Lower leg skin (tissue), 4 donors: ENCODE measurements around the gene HAUS5. TPM values are rescaled to one million over a fixed set of nuclear protein-coding genes. Genes with fewer than 3 reads are reported as not detected.

Experiments used
- DNase-seq, 2 donors: peaks; one replicate each; pipeline ENCODE4 v3.0.0-alpha.2; 2019; ENCODE audit warnings: low spot score in 2 of 2
- H3K4me3 ChIP-seq: fragments of 200-600 bp; sonication (generic); 2 replicates; pipeline ENCODE4 v1.5.1; 2017; ENCODE audit warnings: mild to moderate bottlenecking, low read depth; ENCODE audit not compliant: poor library complexity, severe bottlenecking
- POLR2A ChIP-seq, 2 donors: fragments of 450-650 bp; IDR thresholded peaks; one replicate each; pipeline ENCODE4 v1.6.1; 2016 to 2017; ENCODE audit warnings: antibody characterized with exemption in 2 of 2, mild to moderate bottlenecking in 1 of 2, moderate library complexity in 1 of 2
- WGBS, 2 donors: methylation state at CpG; one replicate each; pipeline ENCODE4 v1.1.5; 2018; 5-methylcytosine and 5-hydroxymethylcytosine counted together
- intact Hi-C: fragments of 100-400 bp; cut with DNase I; formaldehyde crosslinking; loops from one replicate; pipeline ENCODE4 v1.15.0; 2023; ENCODE audit warnings: low total_unique reads
- total RNA-seq, 4 donors: library from RNA; depleted of rRNA; stranded (reverse); fragments of >200 nt; gene quantifications; one replicate each; pipeline ENCODE4 v1.1.0, GENCODE V29; 2016
- TF ChIP-seq, protein P1 (sequence below), 3 donors: fragments of 450-650 bp; IDR thresholded peaks; one replicate each; pipeline ENCODE4 v1.5.1; 2016; ENCODE audit warnings: antibody characterized with exemption in 3 of 3, mild to moderate bottlenecking in 3 of 3, moderate library complexity in 2 of 3

HAUS5 gene
- total RNA-seq, 4 donors from 2014 or later: 8.9 to 15.7 (median 12.2) TPM

DNA sequence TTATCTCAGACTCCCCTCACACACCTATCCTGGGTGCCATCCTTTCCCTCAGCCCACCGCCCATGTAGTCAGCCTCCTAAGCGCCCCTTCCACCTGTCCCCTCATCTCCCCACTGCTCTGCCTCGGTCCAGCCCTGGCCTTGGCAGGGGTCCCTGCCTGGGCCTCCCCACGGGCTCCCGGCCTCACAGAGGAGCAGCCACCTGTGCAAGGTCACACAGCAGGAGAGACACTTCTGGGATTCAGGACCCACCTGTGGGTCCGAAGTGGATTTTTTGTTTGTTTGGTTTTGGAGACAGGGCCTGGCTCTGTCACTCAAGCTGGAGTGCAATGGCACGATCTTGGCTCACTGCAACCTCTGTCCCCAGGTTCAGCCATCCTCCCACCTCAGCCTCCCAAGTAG lies 53.1 kb downstream of the HAUS5 start:
- TF ChIP-seq, protein P1, sequence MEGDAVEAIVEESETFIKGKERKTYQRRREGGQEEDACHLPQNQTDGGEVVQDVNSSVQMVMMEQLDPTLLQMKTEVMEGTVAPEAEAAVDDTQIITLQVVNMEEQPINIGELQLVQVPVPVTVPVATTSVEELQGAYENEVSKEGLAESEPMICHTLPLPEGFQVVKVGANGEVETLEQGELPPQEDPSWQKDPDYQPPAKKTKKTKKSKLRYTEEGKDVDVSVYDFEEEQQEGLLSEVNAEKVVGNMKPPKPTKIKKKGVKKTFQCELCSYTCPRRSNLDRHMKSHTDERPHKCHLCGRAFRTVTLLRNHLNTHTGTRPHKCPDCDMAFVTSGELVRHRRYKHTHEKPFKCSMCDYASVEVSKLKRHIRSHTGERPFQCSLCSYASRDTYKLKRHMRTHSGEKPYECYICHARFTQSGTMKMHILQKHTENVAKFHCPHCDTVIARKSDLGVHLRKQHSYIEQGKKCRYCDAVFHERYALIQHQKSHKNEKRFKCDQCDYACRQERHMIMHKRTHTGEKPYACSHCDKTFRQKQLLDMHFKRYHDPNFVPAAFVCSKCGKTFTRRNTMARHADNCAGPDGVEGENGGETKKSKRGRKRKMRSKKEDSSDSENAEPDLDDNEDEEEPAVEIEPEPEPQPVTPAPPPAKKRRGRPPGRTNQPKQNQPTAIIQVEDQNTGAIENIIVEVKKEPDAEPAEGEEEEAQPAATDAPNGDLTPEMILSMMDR (IDR thresholded peaks at IDR 0.05): no peak
- no peak for TF ChIP-seq POLR2A (IDR thresholded peaks at IDR 0.05)
- no peak for DNase-seq
- intact Hi-C loops: no loop called here
- WGBS, 2 donors: 67 to 89% methylated on average over 7 of the region's 7 CpGs
- H3K4me3 ChIP-seq: no peak overlapping the region

DNA sequence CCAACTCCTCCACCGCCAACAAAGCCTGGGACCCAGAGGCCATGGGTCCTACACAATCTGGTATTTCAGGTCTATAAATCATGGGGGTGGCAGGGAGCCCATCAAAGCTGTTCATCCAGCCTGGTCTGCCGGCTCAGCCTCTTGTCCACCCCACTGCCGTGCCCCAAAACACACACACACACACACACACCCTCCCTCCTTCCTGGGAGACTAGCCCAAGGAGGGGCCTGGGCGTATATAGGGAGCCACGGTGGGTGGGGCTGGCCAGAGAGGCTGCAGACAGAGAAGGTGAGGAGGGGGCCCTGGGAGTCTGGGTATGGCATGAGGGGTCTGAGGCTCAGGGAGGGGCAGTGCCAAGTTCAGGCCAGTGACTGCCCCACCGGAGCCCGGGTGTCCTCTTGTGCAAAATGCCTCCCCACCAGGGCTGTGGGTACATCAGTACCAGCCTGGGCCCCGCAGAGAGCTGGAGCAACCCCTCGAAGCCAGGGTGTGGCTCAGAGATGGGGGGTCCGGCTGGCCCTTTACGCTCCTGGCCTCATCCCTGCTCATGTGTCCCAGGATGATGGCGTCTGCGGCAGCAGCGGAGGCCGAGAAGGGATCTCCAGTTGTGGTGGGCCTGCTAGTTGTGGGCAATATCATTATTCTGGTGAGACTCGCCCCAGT lies 53.8 kb downstream of the HAUS5 start, which contains the start of gene UPK1A:
Gene UPK1A (plus strand): TSS at position 267 of the 663 bp plus-strand sequence. CDS start 296 bp downstream, at position 563.
- H3K4me3 ChIP-seq: no peak within 1 kb of the TSS
- 38 to 57% methylated on average over 10 to 14 of the region's 16 CpGs for WGBS, 2 donors
- intact Hi-C loops: no loop called here
- TF ChIP-seq POLR2A (IDR thresholded peaks at IDR 0.05): no peak
- TF ChIP-seq, protein P1 (IDR thresholded peaks at IDR 0.05): no peak
- DNase-seq: no peak

DNA sequence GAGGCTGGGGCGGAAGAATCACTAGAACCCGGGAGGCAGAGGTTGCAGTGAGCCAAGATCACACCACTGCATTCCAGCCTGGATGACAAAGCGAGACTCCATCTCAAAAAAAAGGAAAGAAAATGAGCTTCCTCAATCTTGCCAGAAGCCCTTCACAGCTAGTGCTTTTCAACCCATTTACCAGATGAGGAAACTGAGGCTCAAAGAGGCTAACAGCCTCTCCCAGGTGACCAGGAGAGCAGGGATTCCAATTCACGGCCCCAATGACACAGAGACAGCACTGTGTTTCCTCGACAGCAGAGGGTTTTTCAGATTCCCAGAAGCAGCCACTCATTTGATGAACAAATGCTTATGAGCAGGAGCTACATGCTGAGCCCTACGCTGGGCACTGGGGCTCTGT lies 57.0 kb downstream of the HAUS5 start:
- no peak for DNase-seq
- no peak overlapping the region for H3K4me3 ChIP-seq
- TF ChIP-seq POLR2A (IDR thresholded peaks at IDR 0.05): no peak
- TF ChIP-seq, protein P1 (IDR thresholded peaks at IDR 0.05): no peak
- WGBS, 2 donors: 81% methylated on average over 6 of the region's 6 CpGs
- intact Hi-C loops: no loop called here

DNA sequence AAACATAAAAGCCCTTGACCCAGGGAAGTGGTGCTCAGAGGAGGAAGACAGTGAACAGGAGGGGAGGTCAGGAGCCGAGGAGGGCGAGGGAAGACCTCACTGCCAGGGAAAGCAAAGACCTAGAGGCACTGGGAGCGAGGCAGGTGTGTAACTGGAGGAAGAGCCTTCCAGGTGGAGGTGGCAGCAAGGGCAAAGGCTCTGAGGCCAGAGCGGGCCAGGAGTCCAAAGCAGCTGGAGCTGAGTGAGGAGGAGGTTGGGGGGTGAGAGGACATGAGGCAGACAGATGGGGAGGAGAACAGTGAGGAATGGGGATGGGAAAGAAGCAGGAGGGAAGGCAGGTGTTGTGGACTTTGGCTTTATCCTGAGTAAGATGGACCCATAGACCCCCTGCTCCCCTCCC lies 57.4 kb downstream of the HAUS5 start:
- no peak for DNase-seq
- intact Hi-C loops: no loop called here
- TF ChIP-seq, protein P1 (IDR thresholded peaks at IDR 0.05): no peak
- TF ChIP-seq POLR2A (IDR thresholded peaks at IDR 0.05): no peak
- 43 to 60% methylated on average over 4 of the region's 4 CpGs for WGBS, 2 donors
- H3K4me3 ChIP-seq: no peak overlapping the region

DNA sequence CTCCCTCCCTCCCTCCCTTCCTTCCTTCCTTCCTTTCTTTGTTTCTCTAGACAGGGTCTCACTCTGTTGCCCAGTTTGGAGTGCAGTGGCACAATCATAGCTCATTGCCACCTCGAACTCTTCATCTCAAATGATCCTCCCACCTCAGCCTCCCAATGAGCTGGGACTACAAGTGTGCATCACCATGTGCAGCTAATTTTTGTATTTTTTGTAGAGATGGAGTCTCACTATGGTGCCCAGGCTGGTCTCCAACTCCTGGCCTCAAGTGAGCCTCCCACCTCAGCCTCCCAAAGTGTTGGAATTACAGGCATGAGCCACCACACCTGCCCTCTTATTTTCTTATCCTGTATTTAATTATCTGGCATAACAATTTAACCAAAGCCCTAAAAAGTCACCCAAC lies 58.2 kb downstream of the HAUS5 start:
- no peak for DNase-seq
- no peak overlapping the region for H3K4me3 ChIP-seq
- 67 to 72% methylated on average over 1 of the region's 1 CpG for WGBS, 2 donors
- intact Hi-C loops: no loop called here
- no peak for TF ChIP-seq POLR2A (IDR thresholded peaks at IDR 0.05)
- TF ChIP-seq, protein P1 (IDR thresholded peaks at IDR 0.05): no peak

DNA sequence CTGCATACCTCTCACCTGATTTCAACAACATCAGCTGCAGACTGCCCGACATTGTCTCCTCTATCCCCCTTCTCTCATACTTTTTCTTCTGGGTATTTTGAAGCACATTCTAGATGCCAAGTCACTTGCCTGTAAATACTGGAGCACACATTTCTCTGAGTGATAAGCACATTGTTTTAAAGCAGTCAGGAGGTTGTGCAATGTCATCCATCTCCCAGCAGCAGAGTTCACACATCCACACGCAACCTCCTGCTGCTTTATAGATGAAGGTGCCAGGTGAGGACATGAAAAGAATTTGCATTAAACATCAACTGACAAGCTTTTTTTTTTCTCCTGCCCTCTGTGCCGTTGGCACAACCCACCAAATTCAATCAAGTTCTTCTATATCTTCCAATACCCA lies 59.3 kb downstream of the HAUS5 start:
- WGBS, 2 donors: 42 to 49% methylated on average over 3 of the region's 3 CpGs
- TF ChIP-seq, protein P1 (IDR thresholded peaks at IDR 0.05): no peak
- no peak for TF ChIP-seq POLR2A (IDR thresholded peaks at IDR 0.05)
- H3K4me3 ChIP-seq: no peak overlapping the region
- intact Hi-C loops: no loop called here
- no peak for DNase-seq
